Endothelial cell of umbilical vein (primary cell): Measurements from ENCODE around the gene SDC1. TPM values are rescaled to one million over a fixed set of nuclear protein-coding genes. Genes with fewer than 3 reads are reported as not detected.

Experiments used
- BruUV-seq: library from RNA; stranded (reverse); fragments of 400-500 nt; replicated peaks from 2 replicates; lab custom pipeline; 2021; lab: Mats Ljungman, UMichigan
- CTCF ChIA-PET: fragments of 300-600, 350-600 bp; sonication (Branson Sonifier 250); formaldehyde crosslinking; loops from one replicate; lab custom pipeline; 2021; ENCODE audit warnings: antibody characterized with exemption, inconsistent platforms; lab: Charles Lee
- POLR2A ChIA-PET: fragments of 300-600, 350-600 bp; sonication (Branson Sonifier 250); formaldehyde crosslinking; loops from one replicate; lab custom pipeline; 2021; ENCODE audit warnings: antibody characterized with exemption, inconsistent platforms; lab: Charles Lee
- DNase-seq: peaks from one replicate; pipeline ENCODE4 v3.0.0-alpha.2; 2011; ENCODE audit warnings: low read depth, low spot score
- FAIRE-seq: peaks from 2 replicates; lab custom pipeline; 2011; peaks lifted over from hg19 to GRCh38; lab: Jason Lieb, UNC
- H2AFZ ChIP-seq: 2 replicates; pipeline ENCODE4 v1.6.0; 2012; ENCODE audit warnings: low read depth, low read length, control low read depth, inconsistent platforms
- H3K27ac ChIP-seq: 2 replicates; pipeline ENCODE4 v1.5.1; 2011; ENCODE audit warnings: low read depth, mild to moderate bottlenecking, control low read depth, low read length, moderate library complexity; ENCODE audit not compliant: insufficient read depth
- H3K27me3 ChIP-seq, 2 experiments: 2 replicates each; pipeline versions ENCODE4 v1.6.0 to v1.6.1; 2011; ENCODE audit warnings: low read length in 2 of 2, mixed read lengths in 1 of 2; ENCODE audit not compliant: control insufficient read depth in 2 of 2, insufficient read depth in 2 of 2
- H3K36me3 ChIP-seq, 2 experiments: 2 replicates in 1 of 2; 3 replicates in 1 of 2; pipeline ENCODE4 v1.5.1; 2011; ENCODE audit warnings: low read length in 2 of 2, mild to moderate bottlenecking in 1 of 2, moderate library complexity in 1 of 2; ENCODE audit not compliant: control insufficient read depth in 2 of 2, insufficient read depth in 2 of 2; ENCODE audit errors: extremely low read depth in 1 of 2
- H3K4me1 ChIP-seq: 3 replicates; pipeline ENCODE4 v1.5.1; 2011; ENCODE audit warnings: mild to moderate bottlenecking, low read length; ENCODE audit not compliant: control insufficient read depth, insufficient read depth; ENCODE audit errors: extremely low read depth
- H3K4me2 ChIP-seq: 2 replicates; pipeline ENCODE4 v1.6.1; 2011; ENCODE audit warnings: low read length, control low read depth, mixed read lengths; ENCODE audit not compliant: insufficient read depth
- H3K4me3 ChIP-seq, 3 experiments: fragments of 200-600 bp in 1 of 3; sonication (generic), shearing (Covaris generic) in 1 of 3; replicated peaks in 1 of 3; 2 replicates each; pipeline ENCODE4 v1.5.1; 2011 to 2016; ENCODE audit warnings: control low read depth in 3 of 3, low read length in 3 of 3, mild to moderate bottlenecking in 2 of 3, inconsistent platforms in 1 of 3, low read depth in 1 of 3, moderate library complexity in 1 of 3; ENCODE audit not compliant: insufficient read depth in 1 of 3
- H3K79me2 ChIP-seq: 2 replicates; pipeline ENCODE4 v1.6.0; 2012; ENCODE audit warnings: low read length, inconsistent platforms; ENCODE audit not compliant: control insufficient read depth, insufficient read depth
- H3K9ac ChIP-seq: replicated peaks from 2 replicates; pipeline ENCODE3; 2011; ENCODE audit warnings: low read length, control low read depth; ENCODE audit not compliant: insufficient read depth; ENCODE audit errors: extremely low read depth
- H3K9me1 ChIP-seq: replicated peaks from 3 replicates; pipeline ENCODE4 v1.6.0; 2011; ENCODE audit warnings: mild to moderate bottlenecking, low read length; ENCODE audit not compliant: control insufficient read depth, insufficient read depth; ENCODE audit errors: extremely low read depth
- H3K9me3 ChIP-seq: replicated peaks from 2 replicates; pipeline ENCODE4 v1.5.1; 2012; ENCODE audit warnings: low read length, inconsistent platforms; ENCODE audit not compliant: control insufficient read depth, insufficient read depth
- H4K20me1 ChIP-seq: replicated peaks from 2 replicates; pipeline ENCODE3; 2011; ENCODE audit warnings: mild to moderate bottlenecking, low read length; ENCODE audit not compliant: control insufficient read depth, insufficient read depth; ENCODE audit errors: extremely low read depth
- EZH2 ChIP-seq: IDR thresholded peaks from 2 replicates; pipeline ENCODE4 v1.6.1; 2012; ENCODE audit warnings: borderline replicate concordance, low read depth, mild to moderate bottlenecking, moderate library complexity, low read length, inconsistent platforms; ENCODE audit not compliant: severe bottlenecking
- FOS ChIP-seq: IDR thresholded peaks from 2 replicates; pipeline ENCODE4 v1.6.1; 2011; ENCODE audit warnings: mild to moderate bottlenecking, low read length, moderate library complexity, borderline replicate concordance; ENCODE audit not compliant: insufficient read depth
- GATA2 ChIP-seq: IDR thresholded peaks from 2 replicates; pipeline ENCODE4 v1.7.0; 2011; ENCODE audit warnings: low read depth, mild to moderate bottlenecking, moderate library complexity, mixed read lengths, low read length; ENCODE audit not compliant: insufficient read length, insufficient read depth
- JUN ChIP-seq: IDR thresholded peaks from 2 replicates; pipeline ENCODE4 v1.6.1; 2011; ENCODE audit warnings: borderline replicate concordance, low read depth; ENCODE audit not compliant: insufficient read length, insufficient read depth
- MYC ChIP-seq: IDR thresholded peaks from one replicate; pipeline ENCODE4 v1.6.1; 2011; ENCODE audit warnings: mild to moderate bottlenecking, low read depth, low read length
- POLR2A ChIP-seq: IDR thresholded peaks from 2 replicates; pipeline ENCODE4 v1.6.1; 2012; ENCODE audit warnings: low read depth, mild to moderate bottlenecking, control low read depth, low read length
- POLR2AphosphoS5 ChIP-seq: IDR thresholded peaks from 2 replicates; pipeline ENCODE4 v1.6.1; 2012; ENCODE audit warnings: low read depth, mild to moderate bottlenecking, control low read depth, low read length, moderate library complexity; ENCODE audit not compliant: insufficient read depth
- dilution Hi-C: fragments of 300-500 bp; cut with MboI; formaldehyde crosslinking; loops from one replicate; pipeline ENCODE4 v1.15.0; 2019; ENCODE audit warnings: low sequenced_read_pairs; ENCODE audit not compliant: extremely low pct_ligation_motif_present
- intact Hi-C: fragments of 100-400 bp; cut with micrococcal nuclease; formaldehyde crosslinking; loops from one replicate; pipeline ENCODE4 v1.10.0; 2022
- polyA plus RNA-seq, 4 experiments: library from polyadenylated mRNA; depleted of rRNA in 3 of 4; stranded (reverse) in 3 of 4; unstranded in 1 of 4; fragments of >200 nt; gene quantifications; 2 replicates each; pipeline versions ENCODE4 v1.2.1 to v1.2.3, GENCODE V29; 2011 to 2012; ENCODE audit warnings: missing spikeins in 1 of 4
- total RNA-seq: library from RNA; stranded (reverse); gene quantifications from 2 replicates; pipeline ENCODE4 v1.2.3, GENCODE V29; 2021
- TF ChIP-seq, protein P1 (sequence below): IDR thresholded peaks from 2 replicates; pipeline ENCODE4 v1.6.1; 2011; ENCODE audit not compliant: insufficient read depth, insufficient read length
- TF ChIP-seq, protein P2 (sequence below), 2 donors: IDR thresholded peaks; 1 replicate in 1 of 2; 2 replicates in 1 of 2; pipeline ENCODE4 v1.5.1; 2011; ENCODE audit warnings: low read length in 2 of 2, mild to moderate bottlenecking in 2 of 2, moderate library complexity in 2 of 2, control low read depth in 1 of 2, inconsistent platforms in 1 of 2, low read depth in 1 of 2; ENCODE audit not compliant: insufficient read depth in 1 of 2; ENCODE audit errors: extremely low read depth in 1 of 2

Gene SDC1
- total and polyA plus RNA-seq, 2 donors (not counting 3 experiments of a cell fraction or from before 2014, with no cell fraction given): 3.2 to 4.0 TPM

DNA sequence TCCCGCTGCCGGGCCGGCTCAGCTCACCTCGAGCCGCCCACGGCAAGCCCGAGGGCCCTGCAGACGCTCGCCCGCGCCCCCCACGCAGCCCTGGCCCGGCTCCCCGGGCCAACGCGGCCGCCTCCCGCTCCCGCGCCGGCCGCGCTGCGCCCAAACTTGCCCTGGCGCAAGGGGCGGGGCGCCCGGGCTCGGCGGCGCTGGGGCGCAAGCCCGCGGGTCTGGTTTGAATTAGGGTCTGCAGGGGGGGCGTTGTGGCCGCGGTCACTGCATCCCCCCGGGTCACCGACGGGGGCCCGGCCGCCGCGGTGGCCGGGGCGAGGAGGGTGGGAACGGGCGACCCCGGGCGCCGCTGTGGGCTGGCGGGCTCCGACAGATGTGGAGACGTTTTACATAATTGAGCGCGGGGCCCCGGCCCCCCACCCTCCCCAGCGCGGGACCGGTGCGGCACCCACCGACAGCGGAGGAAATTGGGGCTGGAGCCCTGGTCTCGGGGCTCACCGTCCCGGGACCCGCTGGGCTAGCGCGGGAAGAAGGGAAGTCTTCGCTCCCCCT, 690 bp downstream of the SDC1 start:
- Histone ChIP-seq H4K20me1 (no peaks in the 10 kb centered on the region), H3K4me1 (peaks cover 6% of the 10 kb centered on the region), H3K36me3 (no peaks in the 10 kb centered on the region), H3K9me3 (no peaks in the 10 kb centered on the region), H3K27ac (no peak overlapping the region), H3K9ac (peak overlapping the region; percentile 8), H3K27me3 (peaks cover 6 to 15% of the 10 kb centered on the region in 2 experiments), H3K79me2 (no peaks in the 10 kb centered on the region), H3K4me2 (peak overlapping the region; percentile 73), H3K4me3 (peak overlapping the region; percentile 35 to 45 (median 44)), H2AFZ (peak overlapping the region; percentile 33), H3K9me1 (no peaks in the 10 kb centered on the region)
- FAIRE-seq (no peak), DNase-seq (no peak)
- intact Hi-C loops: loop anchor here (1.0 kb wide), 2 partner anchors 89 to 118 kb away; no protein-coding TSS in a partner anchor
- CTCF ChIA-PET: interaction anchor here (0.7 to 4.9 kb wide), 14 partner anchors 10 to 268 kb away, joined by 3 to 76 read pairs (median 8); partner anchors contain the start of gene LAPTM4A
- dilution Hi-C loops: no loop called here
- POLR2A ChIA-PET: no interaction called here
- TF ChIP-seq EZH2 (no peak), GATA2 (no peak), JUN (no peak), POLR2AphosphoS5 (no peak), POLR2A (no peak), MYC (no peak), FOS (no peak)
- TF ChIP-seq, protein P1, sequence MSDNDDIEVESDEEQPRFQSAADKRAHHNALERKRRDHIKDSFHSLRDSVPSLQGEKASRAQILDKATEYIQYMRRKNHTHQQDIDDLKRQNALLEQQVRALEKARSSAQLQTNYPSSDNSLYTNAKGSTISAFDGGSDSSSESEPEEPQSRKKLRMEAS: no peak
- TF ChIP-seq, protein P2, sequence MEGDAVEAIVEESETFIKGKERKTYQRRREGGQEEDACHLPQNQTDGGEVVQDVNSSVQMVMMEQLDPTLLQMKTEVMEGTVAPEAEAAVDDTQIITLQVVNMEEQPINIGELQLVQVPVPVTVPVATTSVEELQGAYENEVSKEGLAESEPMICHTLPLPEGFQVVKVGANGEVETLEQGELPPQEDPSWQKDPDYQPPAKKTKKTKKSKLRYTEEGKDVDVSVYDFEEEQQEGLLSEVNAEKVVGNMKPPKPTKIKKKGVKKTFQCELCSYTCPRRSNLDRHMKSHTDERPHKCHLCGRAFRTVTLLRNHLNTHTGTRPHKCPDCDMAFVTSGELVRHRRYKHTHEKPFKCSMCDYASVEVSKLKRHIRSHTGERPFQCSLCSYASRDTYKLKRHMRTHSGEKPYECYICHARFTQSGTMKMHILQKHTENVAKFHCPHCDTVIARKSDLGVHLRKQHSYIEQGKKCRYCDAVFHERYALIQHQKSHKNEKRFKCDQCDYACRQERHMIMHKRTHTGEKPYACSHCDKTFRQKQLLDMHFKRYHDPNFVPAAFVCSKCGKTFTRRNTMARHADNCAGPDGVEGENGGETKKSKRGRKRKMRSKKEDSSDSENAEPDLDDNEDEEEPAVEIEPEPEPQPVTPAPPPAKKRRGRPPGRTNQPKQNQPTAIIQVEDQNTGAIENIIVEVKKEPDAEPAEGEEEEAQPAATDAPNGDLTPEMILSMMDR (IDR thresholded peaks at IDR 0.05; ENCODE audit: extremely low read depth in 1 of 2, insufficient read depth in 1 of 2, low read depth in 1 of 2, low read length in 2 of 2): no peak
- BruUV-seq: no TSS peak
